HL-60 (cell line): ENCODE results near the gene HAVCR2.

Source experiments
- DNase-seq, 2 experiments: peaks; one replicate each; pipeline ENCODE4 v3.0.0-alpha.2; 2010 to 2020; ENCODE audit warnings: low read depth in 1 of 2, low spot score in 1 of 2
- H3K27ac ChIP-seq: fragments of 250-450 bp; sonication (Bioruptor Pico); replicated peaks from 2 replicates; pipeline ENCODE4 v1.5.1; 2020; ENCODE audit warnings: mild to moderate bottlenecking, moderate library complexity
- H3K27me3 ChIP-seq: fragments of 250-450 bp; sonication (Bioruptor Pico); 2 replicates; pipeline ENCODE4 v1.5.1; 2021; ENCODE audit warnings: mild to moderate bottlenecking, moderate library complexity; ENCODE audit not compliant: insufficient read depth, poor library complexity, severe bottlenecking
- H3K4me3 ChIP-seq: replicated peaks from 2 replicates; pipeline ENCODE4 v1.5.1; 2011; ENCODE audit warnings: mild to moderate bottlenecking, control low read depth, low read length; ENCODE audit not compliant: insufficient read depth
- GABPA ChIP-seq: IDR thresholded peaks from 2 replicates; pipeline ENCODE4 v1.6.1; 2012; ENCODE audit warnings: low read depth
- POLR2AphosphoS5 ChIP-seq: IDR thresholded peaks from 2 replicates; pipeline ENCODE4 v1.6.1; 2012; ENCODE audit warnings: low read depth
- SPI1 ChIP-seq: IDR thresholded peaks from 2 replicates; pipeline ENCODE4 v1.6.1; 2012; ENCODE audit warnings: low read depth, mild to moderate bottlenecking, borderline replicate concordance
- TF ChIP-seq, protein P1 (sequence below): IDR thresholded peaks from 2 replicates; pipeline ENCODE4 v1.6.1; 2012; ENCODE audit warnings: low read depth; ENCODE audit not compliant: insufficient replicate concordance
- TF ChIP-seq, protein P2 (sequence below): IDR thresholded peaks from one replicate; pipeline ENCODE4 v1.5.1; 2011; ENCODE audit warnings: low read length, control low read depth, inconsistent platforms; ENCODE audit not compliant: insufficient read depth

Gene HAVCR2

DNA sequence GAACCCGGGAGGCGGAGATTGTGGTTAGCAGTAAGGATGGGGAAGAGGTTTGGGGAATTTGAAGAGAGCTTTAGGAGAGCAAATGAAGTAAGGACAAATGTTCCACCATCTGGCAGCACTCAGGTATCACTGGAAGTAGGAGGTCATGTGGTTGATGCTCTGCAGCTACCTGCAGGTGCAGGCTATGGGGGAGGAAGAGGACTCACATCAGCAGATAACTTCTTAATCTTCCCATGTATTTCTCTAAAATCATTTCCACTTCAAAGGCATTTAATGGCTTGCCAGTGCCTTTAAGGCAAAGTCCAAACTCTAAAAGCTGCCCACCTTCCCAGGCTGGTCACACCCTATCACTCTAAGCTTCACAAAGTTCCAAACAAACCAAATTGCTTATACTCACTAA is 41.8 kb downstream of the HAVCR2 start:
- TF ChIP-seq, protein P1, sequence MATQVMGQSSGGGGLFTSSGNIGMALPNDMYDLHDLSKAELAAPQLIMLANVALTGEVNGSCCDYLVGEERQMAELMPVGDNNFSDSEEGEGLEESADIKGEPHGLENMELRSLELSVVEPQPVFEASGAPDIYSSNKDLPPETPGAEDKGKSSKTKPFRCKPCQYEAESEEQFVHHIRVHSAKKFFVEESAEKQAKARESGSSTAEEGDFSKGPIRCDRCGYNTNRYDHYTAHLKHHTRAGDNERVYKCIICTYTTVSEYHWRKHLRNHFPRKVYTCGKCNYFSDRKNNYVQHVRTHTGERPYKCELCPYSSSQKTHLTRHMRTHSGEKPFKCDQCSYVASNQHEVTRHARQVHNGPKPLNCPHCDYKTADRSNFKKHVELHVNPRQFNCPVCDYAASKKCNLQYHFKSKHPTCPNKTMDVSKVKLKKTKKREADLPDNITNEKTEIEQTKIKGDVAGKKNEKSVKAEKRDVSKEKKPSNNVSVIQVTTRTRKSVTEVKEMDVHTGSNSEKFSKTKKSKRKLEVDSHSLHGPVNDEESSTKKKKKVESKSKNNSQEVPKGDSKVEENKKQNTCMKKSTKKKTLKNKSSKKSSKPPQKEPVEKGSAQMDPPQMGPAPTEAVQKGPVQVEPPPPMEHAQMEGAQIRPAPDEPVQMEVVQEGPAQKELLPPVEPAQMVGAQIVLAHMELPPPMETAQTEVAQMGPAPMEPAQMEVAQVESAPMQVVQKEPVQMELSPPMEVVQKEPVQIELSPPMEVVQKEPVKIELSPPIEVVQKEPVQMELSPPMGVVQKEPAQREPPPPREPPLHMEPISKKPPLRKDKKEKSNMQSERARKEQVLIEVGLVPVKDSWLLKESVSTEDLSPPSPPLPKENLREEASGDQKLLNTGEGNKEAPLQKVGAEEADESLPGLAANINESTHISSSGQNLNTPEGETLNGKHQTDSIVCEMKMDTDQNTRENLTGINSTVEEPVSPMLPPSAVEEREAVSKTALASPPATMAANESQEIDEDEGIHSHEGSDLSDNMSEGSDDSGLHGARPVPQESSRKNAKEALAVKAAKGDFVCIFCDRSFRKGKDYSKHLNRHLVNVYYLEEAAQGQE, result no peak
- no peak for TF ChIP-seq POLR2AphosphoS5
- TF ChIP-seq, protein P2, sequence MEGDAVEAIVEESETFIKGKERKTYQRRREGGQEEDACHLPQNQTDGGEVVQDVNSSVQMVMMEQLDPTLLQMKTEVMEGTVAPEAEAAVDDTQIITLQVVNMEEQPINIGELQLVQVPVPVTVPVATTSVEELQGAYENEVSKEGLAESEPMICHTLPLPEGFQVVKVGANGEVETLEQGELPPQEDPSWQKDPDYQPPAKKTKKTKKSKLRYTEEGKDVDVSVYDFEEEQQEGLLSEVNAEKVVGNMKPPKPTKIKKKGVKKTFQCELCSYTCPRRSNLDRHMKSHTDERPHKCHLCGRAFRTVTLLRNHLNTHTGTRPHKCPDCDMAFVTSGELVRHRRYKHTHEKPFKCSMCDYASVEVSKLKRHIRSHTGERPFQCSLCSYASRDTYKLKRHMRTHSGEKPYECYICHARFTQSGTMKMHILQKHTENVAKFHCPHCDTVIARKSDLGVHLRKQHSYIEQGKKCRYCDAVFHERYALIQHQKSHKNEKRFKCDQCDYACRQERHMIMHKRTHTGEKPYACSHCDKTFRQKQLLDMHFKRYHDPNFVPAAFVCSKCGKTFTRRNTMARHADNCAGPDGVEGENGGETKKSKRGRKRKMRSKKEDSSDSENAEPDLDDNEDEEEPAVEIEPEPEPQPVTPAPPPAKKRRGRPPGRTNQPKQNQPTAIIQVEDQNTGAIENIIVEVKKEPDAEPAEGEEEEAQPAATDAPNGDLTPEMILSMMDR, result no peak
- TF ChIP-seq SPI1, result no peak
- no peak for TF ChIP-seq GABPA
- Histone ChIP-seq H3K4me3 (no peak overlapping the region), H3K27me3 (no peaks in the 10 kb centered on the region), H3K27ac (no peak overlapping the region)
- DNase-seq, result no peak

DNA sequence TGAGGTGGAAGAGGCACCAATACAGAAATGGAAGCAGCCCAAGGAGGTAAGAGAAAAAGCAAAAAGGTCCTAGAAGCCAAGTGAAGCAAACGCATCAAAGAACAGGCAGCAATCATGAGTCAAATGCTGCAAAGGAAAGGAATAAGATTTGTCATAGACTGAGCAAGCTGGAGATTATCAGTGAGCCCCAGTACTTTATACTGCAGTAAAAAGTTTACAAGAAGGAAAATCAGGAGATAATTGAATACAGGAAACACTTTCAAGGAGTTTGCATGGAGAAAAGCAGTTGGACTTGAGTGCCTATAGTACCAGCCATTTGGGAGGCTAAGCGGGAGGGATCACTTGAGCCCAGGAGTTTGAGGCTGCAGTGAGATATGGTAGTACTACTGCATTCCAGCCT is 42.8 kb downstream of the HAVCR2 start:
- TF ChIP-seq GABPA (no peak), SPI1 (no peak), POLR2AphosphoS5 (no peak)
- TF ChIP-seq, protein P2, result no peak
- TF ChIP-seq, protein P1, result no peak
- H3K27ac ChIP-seq, result no peak overlapping the region
- no peaks in the 10 kb centered on the region for H3K27me3 ChIP-seq
- no peak overlapping the region for H3K4me3 ChIP-seq
- no peak for DNase-seq

DNA sequence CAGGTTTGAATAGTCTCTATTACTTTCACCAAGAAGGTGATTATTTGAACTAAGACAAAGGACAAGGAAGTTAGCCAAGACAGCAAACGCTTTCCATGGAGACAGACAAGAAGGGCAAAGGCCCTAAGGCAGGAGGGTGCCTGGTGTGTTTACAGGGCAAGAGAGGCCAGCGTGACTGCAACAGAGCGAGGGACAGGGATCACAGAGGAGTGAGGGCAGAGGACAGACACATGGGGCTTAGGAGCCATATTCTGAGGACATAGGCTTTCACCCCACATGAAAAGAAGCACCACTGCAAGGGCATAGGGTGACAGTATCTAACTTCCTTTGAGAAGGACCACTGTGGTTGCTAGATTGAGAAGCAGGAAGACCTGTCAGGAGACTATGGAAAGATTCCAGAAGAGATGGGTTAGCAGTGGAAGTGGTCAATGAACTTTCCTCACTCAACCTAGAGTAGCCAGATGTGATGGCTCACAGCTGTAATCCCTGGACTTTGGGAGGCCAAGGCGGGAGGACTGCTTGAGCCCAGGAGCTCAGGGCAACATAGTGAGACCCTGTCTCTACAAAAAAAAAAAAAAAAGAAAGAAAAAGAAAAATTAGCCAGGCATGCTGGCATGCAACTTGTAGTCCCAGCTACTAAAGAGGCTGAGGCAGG is 44.9 kb downstream of the HAVCR2 start:
- H3K4me3 ChIP-seq, result no peak overlapping the region
- TF ChIP-seq POLR2AphosphoS5 (no peak), SPI1 (no peak), GABPA (no peak)
- TF ChIP-seq, protein P1, result no peak
- TF ChIP-seq, protein P2, result no peak
- H3K27me3 ChIP-seq, result no peaks in the 10 kb centered on the region
- no peak overlapping the region for H3K27ac ChIP-seq
- DNase-seq, result no peak
